Measurements from ENCODE around the gene ZDHHC23. TPM values are rescaled to one million over a fixed set of nuclear protein-coding genes. Genes with fewer than 3 reads are reported as not detected.

The ZDHHC23 gene
- total and polyA plus RNA-seq, 9 of the 15 experiments (the other 6 are each of a cell fraction or from before 2014, with no cell fraction given) = 0.22 to 2.7 (median 0.55) TPM

- TF ChIP-seq REST (IDR thresholded peaks at IDR 0.05; ENCODE audit: borderline replicate concordance) (peak; percentile 42; the same call in 1 of the 2 replicates), REST (CRISPR knock-in tag; IDR thresholded peaks at IDR 0.05; ENCODE audit: low read depth) (no peak), FOSL1 (tag; conservative IDR thresholded peaks at IDR 0.05) (peak; percentile 49), RAD21 (CRISPR knock-in tag; conservative IDR thresholded peaks at IDR 0.05 in 1 of 2, IDR thresholded peaks at IDR 0.05 in 1 of 2) (peak; percentile 32 to 73; a peak in 3 of 4 replicates)
Observed at GRCh38 chr3:113912552-113913236, 35.1 kb upstream of the ZDHHC23 start (continued).
